ENCODE results near the gene CLK1. TPM values are rescaled to one million over a fixed set of nuclear protein-coding genes. Genes with fewer than 3 reads are reported as not detected.

The CLK1 gene
- total RNA-seq, 1 experiment from 2014 or later, result 46.6 TPM

DNA sequence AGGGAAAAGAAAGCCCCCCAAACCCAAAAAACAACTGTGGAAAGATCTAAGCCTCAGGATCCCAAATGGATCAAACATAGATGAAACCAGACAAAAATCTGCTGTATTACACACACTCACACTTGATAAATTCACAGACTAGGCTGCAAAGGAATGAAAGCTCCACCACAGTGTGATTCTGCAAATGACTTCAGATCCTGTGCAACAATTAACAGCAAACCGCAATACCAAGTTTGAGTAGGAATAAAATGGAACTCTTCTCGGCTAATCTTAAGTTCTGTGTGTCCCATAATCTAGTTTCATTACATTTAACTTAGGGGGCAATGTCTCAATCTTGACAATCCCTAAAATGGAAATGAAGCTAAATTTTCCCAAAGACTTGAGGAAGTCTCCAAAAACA lies 11.9 kb downstream of the CLK1 start:
- POLR2A ChIA-PET, result interaction anchor here (1.0 kb wide), 1 partner anchor 11 kb away, joined by 3 read pairs; no protein-coding TSS in a partner anchor
- no TSS peak for BruUV-seq (replicated peaks)

GRCh38 chr2:200851398-200852248 lies 12.8 kb downstream of the CLK1 start:
- H3K4me3 ChIP-seq (ENCODE audit: low read depth in 2 of 2, low read length in 2 of 2), result no peak overlapping the region
- no peaks in the 10 kb centered on the region for H3K4me1 ChIP-seq (ENCODE audit: control insufficient read depth, insufficient read depth, low read length)
- DNase-seq (ENCODE audit: low read depth, low spot score) (no peak), ATAC-seq (no peak)
- BruUV-seq (replicated peaks), result no TSS peak
- ChIA-PET CTCF (no interaction called here), POLR2A (no interaction called here)
- intact Hi-C loops (cut with micrococcal nuclease; ENCODE audit: unreplicated experiment), result no loop called here
- H3K9me3 ChIP-seq (ENCODE audit: control insufficient read depth, insufficient read depth, low read depth, low read length), result no peaks in the 10 kb centered on the region
- no peak for TF ChIP-seq TCF7L2 (IDR thresholded peaks at IDR 0.05; ENCODE audit: low read depth, low read length)
- TF ChIP-seq REST (IDR thresholded peaks at IDR 0.05; ENCODE audit: insufficient read depth in 1 of 2, low read depth in 2 of 2, low read length in 1 of 2), result no peak
- H3K27ac ChIP-seq (ENCODE audit: low read length), result no peak overlapping the region
- no peaks in the 10 kb centered on the region for H3K27me3 ChIP-seq (ENCODE audit: control insufficient read depth, insufficient read depth, low read length)
- peaks cover 34% of the 10 kb centered on the region for H3K36me3 ChIP-seq (ENCODE audit: control insufficient read depth, insufficient read depth, low read length)
- in situ Hi-C loops (cut with HindIII; ENCODE audit: low pct_unique_long_range_greater_than_20kb, low sequenced_read_pairs), result no loop called here

More for the DNA sequence above, 11.9 kb downstream of the CLK1 start:
- CTCF ChIA-PET, result no interaction called here
- no peaks in the 10 kb centered on the region for H3K27me3 ChIP-seq (ENCODE audit: control insufficient read depth, insufficient read depth, low read length)
- no peaks in the 10 kb centered on the region for H3K9me3 ChIP-seq (ENCODE audit: control insufficient read depth, insufficient read depth, low read depth, low read length)
- intact Hi-C loops (cut with micrococcal nuclease; ENCODE audit: unreplicated experiment) (no loop called here), in situ Hi-C loops (cut with HindIII; ENCODE audit: low pct_unique_long_range_greater_than_20kb, low sequenced_read_pairs) (no loop called here)
- peaks cover 42% of the 10 kb centered on the region for H3K36me3 ChIP-seq (ENCODE audit: control insufficient read depth, insufficient read depth, low read length)
- ATAC-seq, result no peak
- no peak overlapping the region for H3K27ac ChIP-seq (ENCODE audit: low read length)
- no peak for DNase-seq (ENCODE audit: low read depth, low spot score)
- TF ChIP-seq TCF7L2 (IDR thresholded peaks at IDR 0.05; ENCODE audit: low read depth, low read length) (no peak), POLR2AphosphoS5 (IDR thresholded peaks at IDR 0.05; ENCODE audit: low read depth, low read length) (no peak), CTCF (IDR thresholded peaks at IDR 0.05) (no peak), SIN3A (IDR thresholded peaks at IDR 0.05; ENCODE audit: borderline replicate concordance, insufficient read depth, low read depth, low read length) (no peak), REST (IDR thresholded peaks at IDR 0.05; ENCODE audit: insufficient read depth in 1 of 2, low read depth in 2 of 2, low read length in 1 of 2) (no peak)
- H3K4me1 ChIP-seq (ENCODE audit: control insufficient read depth, insufficient read depth, low read length), result no peaks in the 10 kb centered on the region
- no peak overlapping the region for H3K4me3 ChIP-seq (ENCODE audit: low read depth in 2 of 2, low read length in 2 of 2)

Data from Panc1 (cell line).